MCF 10A (cell line): ENCODE results near the gene MTHFD2L. TPM values are rescaled to one million over a fixed set of nuclear protein-coding genes. Genes with fewer than 3 reads are reported as not detected.
A peak's percentile ranks its signal among the peaks of the same experiment; 100 is the strongest.

Source experiments
- BruUV-seq: library from RNA; stranded (reverse); fragments of 400-500 nt; replicated peaks from 2 replicates; lab custom pipeline; 2021; lab: Mats Ljungman, UMichigan
- CTCF ChIA-PET: fragments of 300-600 bp; sonication (Branson Sonifier 250); formaldehyde crosslinking; extraction: SDS; loops from one replicate; lab custom pipeline; 2021; ENCODE audit warnings: antibody characterized with exemption, inconsistent platforms; lab: Yijun Ruan, JAX
- POLR2A ChIA-PET: fragments of 300-600, 350-650 bp; sonication (Branson Sonifier 250); formaldehyde crosslinking; extraction: SDS; loops from one replicate; lab custom pipeline; 2020; ENCODE audit warnings: antibody characterized with exemption, inconsistent platforms; lab: Yijun Ruan, JAX
- DNase-seq: peaks from one replicate; pipeline ENCODE4 v3.0.0-alpha.2; 2018; ENCODE audit not compliant: unreplicated experiment
- H3K27ac Mint-ChIP-seq: one replicate; pipeline ENCODE4 v1.8.0; 2022; ENCODE audit warnings: mild to moderate bottlenecking, low read depth, mixed read lengths; ENCODE audit not compliant: unreplicated experiment
- H3K27me3 Mint-ChIP-seq: one replicate; pipeline ENCODE4 v1.8.0; 2022; ENCODE audit warnings: mixed read lengths; ENCODE audit not compliant: insufficient read depth, unreplicated experiment
- H3K36me3 Mint-ChIP-seq: one replicate; pipeline ENCODE4 v1.8.0; 2022; ENCODE audit warnings: mild to moderate bottlenecking, moderate library complexity, mixed read lengths; ENCODE audit not compliant: insufficient read depth, unreplicated experiment
- H3K4me1 Mint-ChIP-seq: one replicate; pipeline ENCODE4 v1.8.0; 2022; ENCODE audit warnings: mixed read lengths; ENCODE audit not compliant: insufficient read depth, unreplicated experiment
- H3K4me3 Mint-ChIP-seq: one replicate; pipeline ENCODE4 v1.8.0; 2022; ENCODE audit warnings: mild to moderate bottlenecking, moderate library complexity, mixed read lengths; ENCODE audit not compliant: unreplicated experiment
- H3K9me3 Mint-ChIP-seq: one replicate; pipeline ENCODE4 v1.8.0; 2022; ENCODE audit warnings: mixed read lengths; ENCODE audit not compliant: unreplicated experiment
- intact Hi-C: fragments of 100-400 bp; cut with micrococcal nuclease; formaldehyde crosslinking; loops from 2 replicates; pipeline ENCODE4 v1.14.1; 2022
- total RNA-seq: library from RNA; stranded (reverse); gene quantifications from 2 replicates; pipeline ENCODE4 v1.2.3, GENCODE V29; 2022
- TF ChIP-seq, protein P1 (sequence below): fragments of 200-600 bp; IDR thresholded peaks from one replicate; pipeline ENCODE4 v1.8.0; 2022; ENCODE audit warnings: antibody characterized with exemption, mild to moderate bottlenecking; ENCODE audit not compliant: unreplicated experiment

MTHFD2L gene
- total RNA-seq, 1 experiment from 2014 or later = 113 TPM

GRCh38 chr4:74152836-74153235 is 5.1 kb upstream of the MTHFD2L start:
- H3K4me1 Mint-ChIP-seq = peaks cover 25% of the 10 kb centered on the region
- H3K9me3 Mint-ChIP-seq = no peaks in the 10 kb centered on the region
- no peak overlapping the region for H3K4me3 Mint-ChIP-seq
- intact Hi-C loops = no loop called here
- no peak for DNase-seq
- POLR2A ChIA-PET = interaction anchor here (1.0 to 2.5 kb wide), 8 partner anchors 9 to 285 kb away, joined by 3 to 10 read pairs (median 4); partner anchors contain the start of gene CXCL2
- CTCF ChIA-PET = interaction anchor here (0.6 to 2.0 kb wide), 7 partner anchors 9 to 1019 kb away, joined by 3 to 14 read pairs (median 4); no protein-coding TSS in a partner anchor
- peaks cover 21% of the 10 kb centered on the region for H3K36me3 Mint-ChIP-seq
- no TSS peak for BruUV-seq
- TF ChIP-seq, protein P1, sequence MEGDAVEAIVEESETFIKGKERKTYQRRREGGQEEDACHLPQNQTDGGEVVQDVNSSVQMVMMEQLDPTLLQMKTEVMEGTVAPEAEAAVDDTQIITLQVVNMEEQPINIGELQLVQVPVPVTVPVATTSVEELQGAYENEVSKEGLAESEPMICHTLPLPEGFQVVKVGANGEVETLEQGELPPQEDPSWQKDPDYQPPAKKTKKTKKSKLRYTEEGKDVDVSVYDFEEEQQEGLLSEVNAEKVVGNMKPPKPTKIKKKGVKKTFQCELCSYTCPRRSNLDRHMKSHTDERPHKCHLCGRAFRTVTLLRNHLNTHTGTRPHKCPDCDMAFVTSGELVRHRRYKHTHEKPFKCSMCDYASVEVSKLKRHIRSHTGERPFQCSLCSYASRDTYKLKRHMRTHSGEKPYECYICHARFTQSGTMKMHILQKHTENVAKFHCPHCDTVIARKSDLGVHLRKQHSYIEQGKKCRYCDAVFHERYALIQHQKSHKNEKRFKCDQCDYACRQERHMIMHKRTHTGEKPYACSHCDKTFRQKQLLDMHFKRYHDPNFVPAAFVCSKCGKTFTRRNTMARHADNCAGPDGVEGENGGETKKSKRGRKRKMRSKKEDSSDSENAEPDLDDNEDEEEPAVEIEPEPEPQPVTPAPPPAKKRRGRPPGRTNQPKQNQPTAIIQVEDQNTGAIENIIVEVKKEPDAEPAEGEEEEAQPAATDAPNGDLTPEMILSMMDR = no peak
- no peak overlapping the region for H3K27ac Mint-ChIP-seq
- no peaks in the 10 kb centered on the region for H3K27me3 Mint-ChIP-seq

DNA sequence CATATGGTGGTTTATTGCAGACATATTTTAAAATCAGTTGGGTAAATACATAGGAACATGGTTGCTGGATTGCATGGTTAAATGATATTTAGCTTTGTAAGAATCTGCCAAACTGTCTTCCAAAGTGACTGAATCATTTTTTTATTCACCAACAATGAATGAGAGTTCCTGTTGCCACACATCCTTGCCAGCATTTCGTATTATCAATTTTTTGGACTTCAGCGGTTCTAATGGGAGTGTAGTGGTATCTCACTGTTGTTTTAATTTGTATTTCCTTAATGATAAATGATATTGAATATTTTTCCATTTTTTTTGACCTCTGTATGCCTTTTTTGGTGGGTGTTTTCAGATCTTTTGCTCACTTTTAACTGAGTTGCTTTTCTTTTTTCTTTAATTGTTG is 1.4 kb upstream of the MTHFD2L start:
- H3K4me1 Mint-ChIP-seq = peaks cover 34% of the 10 kb centered on the region
- H3K27me3 Mint-ChIP-seq = no peaks in the 10 kb centered on the region
- peaks cover 40% of the 10 kb centered on the region for H3K36me3 Mint-ChIP-seq
- intact Hi-C loops = loop anchor here (2.0 to 5.0 kb wide), 3 partner anchors 48 to 119 kb away; partner anchors contain the start of gene CXCL3
- DNase-seq = peak; percentile 15
- ChIA-PET CTCF (interaction anchor here (0.7 to 1.1 kb wide), 2 partner anchors 44 to 288 kb away, joined by 3 read pairs; no protein-coding TSS in a partner anchor), POLR2A (interaction anchor here (1.0 to 7.8 kb wide), 11 partner anchors 9 to 847 kb away, joined by 3 to 206 read pairs (median 5); partner anchors contain the start of genes CXCL2, CXCL3 and EPGN)
- no TSS peak for BruUV-seq
- TF ChIP-seq, protein P1 = no peak
- peak overlapping the region; percentile 94 for H3K27ac Mint-ChIP-seq
- peak overlapping the region; percentile 91 for H3K4me3 Mint-ChIP-seq
- H3K9me3 Mint-ChIP-seq = no peaks in the 10 kb centered on the region

DNA sequence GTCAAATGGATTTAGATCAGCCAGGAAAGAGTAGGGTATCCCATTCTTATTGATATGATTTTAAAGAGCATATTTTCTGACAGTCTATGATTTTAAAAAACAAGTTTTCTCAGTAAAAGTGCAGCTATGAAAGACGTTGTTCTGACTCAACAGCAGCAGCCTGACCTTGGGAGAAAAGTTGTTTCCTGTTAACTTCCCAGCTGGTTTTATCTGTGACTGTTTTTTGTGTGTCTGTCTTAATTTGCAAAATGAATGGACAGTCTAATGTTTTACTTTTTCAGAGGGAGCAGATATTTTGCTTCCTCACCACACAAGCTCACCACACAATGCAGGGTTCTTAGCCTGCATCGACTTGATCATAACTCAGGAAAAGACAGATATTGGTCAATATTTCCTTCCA is 764 bp upstream of the MTHFD2L start:
- POLR2A ChIA-PET = interaction anchor here (0.6 to 7.8 kb wide), 19 partner anchors 9 to 848 kb away, joined by 3 to 206 read pairs (median 4); partner anchors contain the start of genes CXCL2, CXCL3 and EPGN
- TSS peak; percentile 92 for BruUV-seq
- TF ChIP-seq, protein P1 = no peak
- Mint-ChIP-seq H3K4me1 (peaks cover 38% of the 10 kb centered on the region), H3K36me3 (peaks cover 45% of the 10 kb centered on the region), H3K9me3 (no peaks in the 10 kb centered on the region), H3K4me3 (peak overlapping the region; percentile 91), H3K27ac (peak overlapping the region; percentile 94), H3K27me3 (no peaks in the 10 kb centered on the region)
- CTCF ChIA-PET = interaction anchor here (0.6 to 1.1 kb wide), 4 partner anchors 26 to 289 kb away, joined by 3 to 5 read pairs (median 3); partner anchors contain the start of gene CXCL2
- peak; percentile 24 for DNase-seq
- intact Hi-C loops = loop anchor here (1.0 to 5.0 kb wide), 4 partner anchors 48 to 120 kb away; partner anchors contain the start of genes CXCL2 and CXCL3

- Mint-ChIP-seq H3K27me3 (no peaks in the 10 kb centered on the region), H3K27ac (peak overlapping the region; percentile 94), H3K9me3 (no peaks in the 10 kb centered on the region), H3K4me1 (peaks cover 30% of the 10 kb centered on the region), H3K4me3 (peak overlapping the region; percentile 91), H3K36me3 (peaks cover 54% of the 10 kb centered on the region)
- intact Hi-C loops = loop anchor here (5.0 kb wide), 1 partner anchor 121 kb away; the partner anchor contains the start of gene CXCL3
- CTCF ChIA-PET = interaction anchor here (0.8 kb wide), 1 partner anchor 218 kb away, joined by 3 read pairs; no protein-coding TSS in a partner anchor
- POLR2A ChIA-PET = interaction anchor here (0.5 to 7.8 kb wide), 19 partner anchors 9 to 292 kb away, joined by 3 to 206 read pairs (median 5); partner anchors contain the start of genes CXCL2, CXCL3 and EPGN
- DNase-seq = peak; percentile 20
- TF ChIP-seq, protein P1 = no peak
- BruUV-seq = TSS peak; percentile 38
Measured at GRCh38 chr4:74158466-74159142, 686 bp downstream of the MTHFD2L start.
